HEK293T (cell line): ENCODE results near the gene SERPINA9.

Experiments used
- ARNT ChIP-seq: fragments of 450-650 bp; IDR thresholded peaks from 2 replicates; pipeline ENCODE4 v1.6.1; 2017; ENCODE audit warnings: mild to moderate bottlenecking
- BHLHE40 ChIP-seq: fragments of 450-650 bp; IDR thresholded peaks from 2 replicates; pipeline ENCODE4 v1.6.1; 2016; ENCODE audit warnings: mild to moderate bottlenecking, moderate library complexity, borderline replicate concordance
- FOXA1 ChIP-seq: fragments of 450-650 bp; IDR thresholded peaks from 2 replicates; pipeline ENCODE4 v1.6.1; 2016; ENCODE audit warnings: mild to moderate bottlenecking
- FOXM1 ChIP-seq: fragments of 450-650 bp; IDR thresholded peaks from 2 replicates; pipeline ENCODE4 v1.6.1; 2017; ENCODE audit warnings: mild to moderate bottlenecking, borderline replicate concordance
- HDGF ChIP-seq: fragments of 450-650 bp; IDR thresholded peaks from 2 replicates; pipeline ENCODE4 v1.6.1; 2017; ENCODE audit warnings: antibody characterized with exemption, borderline replicate concordance
- L3MBTL2 ChIP-seq: fragments of 450-650 bp; conservative IDR thresholded peaks from 2 replicates; pipeline ENCODE4 v1.6.1; 2016; ENCODE audit warnings: mild to moderate bottlenecking
- PKNOX1 ChIP-seq: fragments of 450-650 bp; IDR thresholded peaks from 2 replicates; pipeline ENCODE4 v1.6.1; 2016
- SUZ12 ChIP-seq: fragments of 450-650 bp; IDR thresholded peaks from 2 replicates; pipeline ENCODE4 v1.6.1; 2016; ENCODE audit warnings: mild to moderate bottlenecking
- TARDBP ChIP-seq: fragments of 450-650 bp; IDR thresholded peaks from 2 replicates; pipeline ENCODE4 v1.6.1; 2016
- ZNF384 ChIP-seq: fragments of 450-650 bp; IDR thresholded peaks from 2 replicates; pipeline ENCODE4 v1.6.1; 2016

- TF ChIP-seq TARDBP, result no peak
- TF ChIP-seq ZNF384, result no peak
- TF ChIP-seq BHLHE40, result no peak
- TF ChIP-seq ARNT, result no peak
- no peak for TF ChIP-seq L3MBTL2
- no peak for TF ChIP-seq SUZ12
- TF ChIP-seq FOXA1, result no peak
- no peak for TF ChIP-seq FOXM1
- no peak for TF ChIP-seq HDGF
- TF ChIP-seq PKNOX1, result no peak
Measured at GRCh38 chr14:94476023-94476422, at the start of gene SERPINA9.
